HTERT RPE-1 (cell line): ENCODE data around the gene LVRN.

ENCODE experiments used
- in situ Hi-C: fragments of 300-500 bp; cut with MboI; formaldehyde crosslinking; loops from 4 replicates; pipeline ENCODE4 v1.14.3; 2020; ENCODE audit warnings: low sequenced_read_pairs

Gene LVRN

GRCh38 chr5:116023619-116024018 is 61.3 kb downstream of the LVRN start:
- in situ Hi-C loops, result no loop called here

- in situ Hi-C loops, result no loop called here
Observed at GRCh38 chr5:116025866-116026265, 63.6 kb downstream of the LVRN start.

GRCh38 chr5:116032094-116032517 is 69.8 kb downstream of the LVRN start, which contains the start of gene ARL14EPL:
Gene ARL14EPL, plus strand, starts transcription at chr5:116032472. Its CDS starts 18,994 bp downstream, at chr5:116051466.
- in situ Hi-C loops, result no loop called here

GRCh38 chr5:116032991-116033390 is 70.7 kb downstream of the LVRN start:
- in situ Hi-C loops, result no loop called here

GRCh38 chr5:116035123-116035522 is 72.8 kb downstream of the LVRN start:
- in situ Hi-C loops, result no loop called here

- in situ Hi-C loops, result no loop called here
Observed at GRCh38 chr5:116037236-116037822, 75.1 kb downstream of the LVRN start.

- in situ Hi-C loops, result no loop called here
Observed at GRCh38 chr5:116038817-116039216, 76.5 kb downstream of the LVRN start.

GRCh38 chr5:116042375-116042774 is 80.1 kb downstream of the LVRN start:
- in situ Hi-C loops, result no loop called here

- in situ Hi-C loops, result no loop called here
Observed at GRCh38 chr5:116044073-116044472, 81.8 kb downstream of the LVRN start.

GRCh38 chr5:116045821-116046220 is 83.5 kb downstream of the LVRN start:
- in situ Hi-C loops, result no loop called here

GRCh38 chr5:116046261-116046660 is 84.0 kb downstream of the LVRN start:
- in situ Hi-C loops, result no loop called here

- in situ Hi-C loops, result no loop called here
Observed at GRCh38 chr5:116046823-116047222, 84.5 kb downstream of the LVRN start.

GRCh38 chr5:116058346-116058936 is 96.2 kb downstream of the LVRN start:
- in situ Hi-C loops, result no loop called here

GRCh38 chr5:116062352-116062751 is 100.1 kb downstream of the LVRN start:
- in situ Hi-C loops, result no loop called here

- in situ Hi-C loops, result no loop called here
Observed at GRCh38 chr5:116063950-116064349, 101.7 kb downstream of the LVRN start.

GRCh38 chr5:116068028-116068632 is 105.9 kb downstream of the LVRN start:
- in situ Hi-C loops, result no loop called here

- in situ Hi-C loops, result no loop called here
Observed at GRCh38 chr5:116071211-116071610, 108.9 kb downstream of the LVRN start.

GRCh38 chr5:116075191-116075831 is 113.0 kb downstream of the LVRN start:
- in situ Hi-C loops, result no loop called here

- in situ Hi-C loops, result no loop called here
Observed at GRCh38 chr5:116076496-116076895, 114.2 kb downstream of the LVRN start.
